Tibial nerve (tissue), 4 donors: ENCODE results near the gene ZNF33A. TPM values are rescaled to one million over a fixed set of nuclear protein-coding genes. Genes with fewer than 3 reads are reported as not detected.
"Not testable (repeated sequence)": the region's sequence is repeated elsewhere in the genome, so short reads cannot be mapped to it uniquely, and the experiment has no call there.

Experiments used
- DNase-seq, 2 donors: peaks; one replicate each; pipeline ENCODE4 v3.0.0-alpha.2; 2019; ENCODE audit warnings: low spot score in 2 of 2
- H3K27ac ChIP-seq, 4 donors: fragments of 200-600 bp; sonication (generic) in 3 of 4; one replicate each; pipeline ENCODE4 v1.5.1; 2017 to 2019; ENCODE audit warnings: mild to moderate bottlenecking in 1 of 4
- H3K27me3 ChIP-seq, 2 donors: fragments of 200-600 bp; sonication (generic) in 1 of 2; one replicate each; pipeline versions ENCODE4 v1.5.1 to v1.6.0; 2017 to 2019
- H3K36me3 ChIP-seq, 3 donors: fragments of 200-600 bp; sonication (generic); one replicate each; pipeline ENCODE4 v1.5.1; 2018 to 2019
- H3K4me1 ChIP-seq, 4 donors: fragments of 200-600 bp; sonication (generic) in 3 of 4; one replicate each; pipeline ENCODE4 v1.5.1; 2017 to 2019
- H3K4me3 ChIP-seq, 4 donors: fragments of 200-600 bp; sonication (generic) in 3 of 4; one replicate each; pipeline ENCODE4 v1.5.1; 2017 to 2019; ENCODE audit warnings: mild to moderate bottlenecking in 1 of 4, moderate library complexity in 1 of 4
- H3K9me3 ChIP-seq, 4 donors: fragments of 200-600 bp; sonication (generic) in 3 of 4; one replicate each; pipeline ENCODE4 v1.5.1; 2017 to 2019
- CTCF ChIP-seq, 5 experiments: fragments of 200-600 bp in 3 of 5; fragments of 450-650 bp in 2 of 5; sonication (generic) in 3 of 5; IDR thresholded peaks; one replicate each; pipeline ENCODE4 v1.5.1; 2016 to 2019; ENCODE audit warnings: antibody characterized with exemption in 5 of 5, mild to moderate bottlenecking in 3 of 5, moderate library complexity in 2 of 5
- EP300 ChIP-seq, 2 donors: sonication (generic); formaldehyde crosslinking; IDR thresholded peaks; one replicate each; pipeline ENCODE4 v1.6.1; 2017; ENCODE audit warnings: antibody characterized with exemption in 2 of 2, mild to moderate bottlenecking in 1 of 2
- POLR2A ChIP-seq, 2 donors: fragments of 450-650 bp; IDR thresholded peaks; one replicate each; pipeline ENCODE4 v1.6.1; 2017; ENCODE audit warnings: antibody characterized with exemption in 2 of 2, mild to moderate bottlenecking in 2 of 2, moderate library complexity in 2 of 2
- WGBS, 2 donors: methylation state at CpG; one replicate each; pipeline ENCODE4 v1.1.5; 2018; 5-methylcytosine and 5-hydroxymethylcytosine counted together
- total RNA-seq, 4 donors: library from RNA; depleted of rRNA; stranded (reverse); fragments of >200 nt; gene quantifications; one replicate each; pipeline ENCODE4 v1.1.0, GENCODE V29; 2016

The ZNF33A gene
- total RNA-seq, 4 donors from 2014 or later, result 15.0 to 31.6 (median 29.3) TPM

- Histone ChIP-seq H3K4me1 (peaks cover 0 to 13% (median 3%) of the 10 kb centered on the region in 4 donors), H3K36me3 (peaks cover 0 to 4% (median 0%) of the 10 kb centered on the region in 3 donors), H3K27ac (peak within 1 kb of the TSS; percentile 95 to 99 (median 98)), H3K27me3 (no peaks in the 10 kb centered on the region), H3K9me3 (no peaks in the 10 kb centered on the region), H3K4me3 (peak within 1 kb of the TSS; percentile 87 to 94 (median 89))
- peak; percentile 89 to 97 (median 95) for TF ChIP-seq CTCF (IDR thresholded peaks at IDR 0.05)
- peak; percentile 78 to 87 for TF ChIP-seq POLR2A (IDR thresholded peaks at IDR 0.05)
- peak; percentile 87 to 96 for TF ChIP-seq EP300 (IDR thresholded peaks at IDR 0.05)
- DNase-seq, result peak; percentile 97 to 98
- 0 to 1% methylated on average over 29 to 64 of the region's 66 CpGs for WGBS, 2 donors
Measured at GRCh38 chr10:37976091-37976879, 34.2 kb upstream of the ZNF33A start, which contains the start of gene ZNF25. TSS of gene ZNF25 (minus strand) at chr10:37976647. CDS start at chr10:37971722, 4,925 bp downstream.

GRCh38 chr10:37976880-37977203 lies 33.6 kb upstream of the ZNF33A start:
- TF ChIP-seq POLR2A (IDR thresholded peaks at IDR 0.05) (no peak), EP300 (IDR thresholded peaks at IDR 0.05) (no peak), CTCF (IDR thresholded peaks at IDR 0.05) (no peak)
- Histone ChIP-seq H3K9me3 (no peaks in the 10 kb centered on the region), H3K27me3 (no peaks in the 10 kb centered on the region), H3K4me3 (peak overlapping the region; percentile 38 to 94 (median 88)), H3K36me3 (no peaks in the 10 kb centered on the region), H3K4me1 (peaks cover 0 to 13% (median 3%) of the 10 kb centered on the region in 4 donors), H3K27ac (peak overlapping the region in 3 of 4 donors; percentile 75 to 99 (median 95))
- no peak for DNase-seq
- WGBS, 2 donors, result 10% methylated on average over 9 of the region's 9 CpGs

GRCh38 chr10:37991655-37992054 lies 18.8 kb upstream of the ZNF33A start:
- no peaks in the 10 kb centered on the region for H3K27me3 ChIP-seq
- no peak overlapping the region for H3K4me3 ChIP-seq
- H3K36me3 ChIP-seq, result no peaks in the 10 kb centered on the region
- no peaks in the 10 kb centered on the region for H3K4me1 ChIP-seq
- TF ChIP-seq POLR2A (IDR thresholded peaks at IDR 0.05) (no peak), EP300 (IDR thresholded peaks at IDR 0.05) (no peak), CTCF (IDR thresholded peaks at IDR 0.05) (no peak)
- no peak for DNase-seq
- H3K9me3 ChIP-seq, result no peaks in the 10 kb centered on the region
- no peak overlapping the region for H3K27ac ChIP-seq
- 91% methylated on average over 2 of the region's 2 CpGs for WGBS, 2 donors

- Histone ChIP-seq H3K4me3 (no peak overlapping the region), H3K4me1 (no peaks in the 10 kb centered on the region), H3K27ac (no peak overlapping the region), H3K36me3 (no peaks in the 10 kb centered on the region), H3K9me3 (no peaks in the 10 kb centered on the region), H3K27me3 (no peaks in the 10 kb centered on the region)
- no peak for TF ChIP-seq EP300 (IDR thresholded peaks at IDR 0.05)
- TF ChIP-seq POLR2A (IDR thresholded peaks at IDR 0.05), result no peak
- TF ChIP-seq CTCF (IDR thresholded peaks at IDR 0.05), result no peak
- no peak for DNase-seq
- 84 to 85% methylated on average over 3 of the region's 3 CpGs for WGBS, 2 donors
Measured at GRCh38 chr10:37992083-37992482, 18.4 kb upstream of the ZNF33A start.

- not testable (repeated sequence) for DNase-seq, H3K27me3 ChIP-seq
- 63 to 72% methylated on average over 3 of the region's 3 CpGs for WGBS, 2 donors
Measured at GRCh38 chr10:37998920-37999319, 11.6 kb upstream of the ZNF33A start.

GRCh38 chr10:38000474-38000873 lies 10.0 kb upstream of the ZNF33A start:
- not testable (repeated sequence) for H3K4me1 ChIP-seq, H3K36me3 ChIP-seq, H3K27me3 ChIP-seq, H3K4me3 ChIP-seq, H3K27ac ChIP-seq, H3K9me3 ChIP-seq, DNase-seq
- WGBS, 2 donors, result 93 to 100% methylated on average over 1 of the region's 1 CpG

More at GRCh38 chr10:37998920-37999319, 11.6 kb upstream of the ZNF33A start:
- H3K27ac ChIP-seq, H3K4me3 ChIP-seq, H3K36me3 ChIP-seq, H3K9me3 ChIP-seq, H3K4me1 ChIP-seq: not testable (repeated sequence)
